ENCODE results near the gene ADAMTSL3. TPM values are rescaled to one million over a fixed set of nuclear protein-coding genes. Genes with fewer than 3 reads are reported as not detected.

Gene ADAMTSL3
- total RNA-seq, 4 donors from 2014 or later = 16.2 to 19.7 (median 19.3) TPM

- Histone ChIP-seq H3K27me3 (no peaks in the 10 kb centered on the region), H3K4me3 (no peak overlapping the region), H3K36me3 (no peaks in the 10 kb centered on the region), H3K9me3 (peaks cover 0 to 2% (median 0%) of the 10 kb centered on the region in 4 donors), H3K4me1 (no peaks in the 10 kb centered on the region), H3K27ac (no peak overlapping the region)
- TF ChIP-seq POLR2A (IDR thresholded peaks at IDR 0.05) (no peak), EP300 (IDR thresholded peaks at IDR 0.05) (no peak), CTCF (IDR thresholded peaks at IDR 0.05) (no peak)
- 71 to 84% methylated on average over 9 of the region's 9 CpGs for WGBS, 2 donors
- DNase-seq (ENCODE audit: low spot score in 2 of 2) = no peak
Observed at GRCh38 chr15:83685916-83686332, 32.0 kb downstream of the ADAMTSL3 start.

GRCh38 chr15:83688201-83688600 lies 34.3 kb downstream of the ADAMTSL3 start:
- no peak for DNase-seq (ENCODE audit: low spot score in 2 of 2)
- Histone ChIP-seq H3K27ac (no peak overlapping the region), H3K4me1 (peaks cover 0 to 6% (median 0%) of the 10 kb centered on the region in 4 donors), H3K36me3 (no peaks in the 10 kb centered on the region), H3K4me3 (no peak overlapping the region), H3K27me3 (no peaks in the 10 kb centered on the region), H3K9me3 (no peaks in the 10 kb centered on the region)
- TF ChIP-seq EP300 (IDR thresholded peaks at IDR 0.05) = no peak
- 84 to 87% methylated on average over 4 of the region's 4 CpGs for WGBS, 2 donors

GRCh38 chr15:83690676-83691075 lies 36.8 kb downstream of the ADAMTSL3 start:
- whole genome bisulfite sequencing, 2 donors = 80% methylated on average over 4 of the region's 4 CpGs
- no peak for DNase-seq (ENCODE audit: low spot score in 2 of 2)
- H3K27me3 ChIP-seq = no peaks in the 10 kb centered on the region
- H3K4me3 ChIP-seq = no peak overlapping the region
- no peak overlapping the region for H3K27ac ChIP-seq
- TF ChIP-seq EP300 (IDR thresholded peaks at IDR 0.05) (no peak), CTCF (IDR thresholded peaks at IDR 0.05) (no peak), POLR2A (IDR thresholded peaks at IDR 0.05) (no peak)
- H3K9me3 ChIP-seq = no peaks in the 10 kb centered on the region
- H3K4me1 ChIP-seq = peaks cover 0 to 21% (median 2%) of the 10 kb centered on the region in 4 donors
- H3K36me3 ChIP-seq = no peaks in the 10 kb centered on the region

GRCh38 chr15:83692746-83693581 lies 39.0 kb downstream of the ADAMTSL3 start:
- Histone ChIP-seq H3K4me3 (no peak overlapping the region), H3K4me1 (peaks cover 0 to 28% (median 2%) of the 10 kb centered on the region in 4 donors), H3K27ac (no peak overlapping the region)

GRCh38 chr15:83694015-83694414 lies 40.1 kb downstream of the ADAMTSL3 start:
- no peaks in the 10 kb centered on the region for H3K9me3 ChIP-seq
- no peak for DNase-seq (ENCODE audit: low spot score in 2 of 2)
- no peaks in the 10 kb centered on the region for H3K36me3 ChIP-seq
- H3K4me1 ChIP-seq = peaks cover 0 to 28% (median 2%) of the 10 kb centered on the region in 4 donors
- no peak for TF ChIP-seq EP300 (IDR thresholded peaks at IDR 0.05)
- no peak for TF ChIP-seq CTCF (IDR thresholded peaks at IDR 0.05)
- no peak for TF ChIP-seq POLR2A (IDR thresholded peaks at IDR 0.05)
- no peaks in the 10 kb centered on the region for H3K27me3 ChIP-seq
- no peak overlapping the region for H3K4me3 ChIP-seq
- 43% methylated on average over 9 of the region's 9 CpGs for WGBS, 2 donors
- peak overlapping the region in 2 of 4 donors; percentile 60 to 67 for H3K27ac ChIP-seq

More at GRCh38 chr15:83692746-83693581, 39.0 kb downstream of the ADAMTSL3 start:
- no peaks in the 10 kb centered on the region for H3K36me3 ChIP-seq
- no peaks in the 10 kb centered on the region for H3K27me3 ChIP-seq
- WGBS, 2 donors = 66 to 69% methylated on average over 10 of the region's 10 CpGs
- DNase-seq (ENCODE audit: low spot score in 2 of 2) = no peak
- TF ChIP-seq CTCF (IDR thresholded peaks at IDR 0.05) (no peak), EP300 (IDR thresholded peaks at IDR 0.05) (no peak), POLR2A (IDR thresholded peaks at IDR 0.05) (no peak)
- no peaks in the 10 kb centered on the region for H3K9me3 ChIP-seq
